Transverse colon (tissue), 4 donors: ENCODE data around the gene PDE4D. TPM values are rescaled to one million over a fixed set of nuclear protein-coding genes. Genes with fewer than 3 reads are reported as not detected.
"Not testable (repeated sequence)": the region's sequence is repeated elsewhere in the genome, so short reads cannot be mapped to it uniquely, and the experiment has no call there.

Experiments used
- DNase-seq: peaks from one replicate; pipeline ENCODE4 v3.0.0-alpha.2; 2019
- H3K27ac ChIP-seq, 4 donors: fragments of 200-600 bp; sonication (generic); 2 replicates each; pipeline ENCODE4 v1.5.1; 2016 to 2018; ENCODE audit warnings: inconsistent platforms in 4 of 4
- H3K27me3 ChIP-seq: fragments of 200-600 bp; sonication (generic); 2 replicates; pipeline ENCODE4 v1.5.1; 2017; ENCODE audit warnings: inconsistent platforms
- H3K36me3 ChIP-seq, 4 donors: fragments of 200-600 bp; sonication (generic); 2 replicates each; pipeline ENCODE4 v1.5.1; 2017 to 2019; ENCODE audit warnings: inconsistent platforms in 4 of 4
- H3K4me1 ChIP-seq, 4 donors: fragments of 200-600 bp; sonication (generic); 2 replicates each; pipeline ENCODE4 v1.5.1; 2017 to 2020; ENCODE audit warnings: inconsistent platforms in 4 of 4
- H3K4me3 ChIP-seq, 4 donors: fragments of 200-600 bp; sonication (generic); 1 replicate in 1 of 4; 2 replicates in 3 of 4; pipeline versions ENCODE4 v1.5.1 to v1.6.1; 2017 to 2019; ENCODE audit warnings: inconsistent platforms in 4 of 4
- H3K9me3 ChIP-seq, 2 donors: fragments of 200-600 bp; sonication (generic); 2 replicates each; pipeline ENCODE4 v1.5.1; 2017 to 2019; ENCODE audit warnings: inconsistent platforms in 2 of 2
- EP300 ChIP-seq: sonication (generic); formaldehyde crosslinking; IDR thresholded peaks from one replicate; pipeline ENCODE4 v1.6.1; 2017; ENCODE audit warnings: antibody characterized with exemption, low read depth
- POLR2A ChIP-seq: fragments of 450-650 bp; IDR thresholded peaks from one replicate; pipeline ENCODE4 v1.6.1; 2016; ENCODE audit warnings: antibody characterized with exemption, mild to moderate bottlenecking, moderate library complexity
- POLR2AphosphoS5 ChIP-seq, 3 donors: sonication (generic); formaldehyde crosslinking; IDR thresholded peaks; one replicate each; pipeline ENCODE4 v1.6.1; 2016; ENCODE audit warnings: antibody characterized with exemption in 3 of 3
- WGBS, 2 donors: methylation state at CpG; one replicate each; pipeline ENCODE4 v1.1.5; 2018; ENCODE audit warnings: low coverage in 1 of 2; 5-methylcytosine and 5-hydroxymethylcytosine counted together
- in situ Hi-C, 4 donors: fragments of 200-750 bp; cut with MboI; loops; one replicate each; pipeline versions ENCODE4 v1.15.0 to v1.15.1; 2017; ENCODE audit warnings: low sequenced_read_pairs in 3 of 4, low pct_ligation_motif_present in 1 of 4, low pct_unique_long_range_greater_than_20kb in 1 of 4
- intact Hi-C: fragments of 100-400 bp; cut with DNase I; formaldehyde crosslinking; loops from one replicate; pipeline ENCODE4 v1.15.1; 2023; ENCODE audit warnings: low total_unique reads
- total RNA-seq, 4 donors: library from RNA; depleted of rRNA; stranded (reverse); fragments of >200 nt; gene quantifications; one replicate each; pipeline ENCODE4 v1.1.0, GENCODE V29; 2016
- TF ChIP-seq, protein P1 (sequence below), 5 experiments: fragments of 200-600 bp in 3 of 5; fragments of 450-650 bp in 2 of 5; sonication (generic) in 3 of 5; IDR thresholded peaks; 1 replicate in 2 of 5; 2 replicates in 3 of 5; pipeline ENCODE4 v1.5.1; 2016 to 2017; ENCODE audit warnings: antibody characterized with exemption in 5 of 5, inconsistent platforms in 3 of 5, mild to moderate bottlenecking in 2 of 5, moderate library complexity in 1 of 5

PDE4D gene
- total RNA-seq, 4 donors from 2014 or later, result 47.0 to 302 (median 73.6) TPM

DNA sequence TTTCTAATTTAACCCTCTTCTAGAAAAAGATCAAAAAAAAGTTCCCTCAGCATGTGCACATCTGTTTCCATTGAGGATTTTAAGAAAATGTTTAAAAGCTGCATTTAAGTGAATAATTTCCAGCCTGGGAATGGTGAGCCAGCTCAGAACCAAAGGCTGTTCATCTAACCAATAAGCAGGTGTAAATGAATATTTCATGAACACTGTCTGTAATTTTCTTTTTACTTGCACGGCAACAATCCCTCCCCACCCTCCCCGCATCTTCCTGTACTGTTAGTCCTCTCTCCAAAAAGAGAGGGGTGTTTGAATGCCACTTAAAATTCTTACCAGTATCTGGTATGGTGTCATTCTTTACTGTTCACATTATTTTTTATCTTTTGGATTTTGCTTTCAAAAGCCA is 425.6 kb downstream of the PDE4D start:
- in situ Hi-C loops, result no loop called here
- no peak for DNase-seq
- H3K36me3 ChIP-seq, result no peaks in the 10 kb centered on the region
- TF ChIP-seq, protein P1, sequence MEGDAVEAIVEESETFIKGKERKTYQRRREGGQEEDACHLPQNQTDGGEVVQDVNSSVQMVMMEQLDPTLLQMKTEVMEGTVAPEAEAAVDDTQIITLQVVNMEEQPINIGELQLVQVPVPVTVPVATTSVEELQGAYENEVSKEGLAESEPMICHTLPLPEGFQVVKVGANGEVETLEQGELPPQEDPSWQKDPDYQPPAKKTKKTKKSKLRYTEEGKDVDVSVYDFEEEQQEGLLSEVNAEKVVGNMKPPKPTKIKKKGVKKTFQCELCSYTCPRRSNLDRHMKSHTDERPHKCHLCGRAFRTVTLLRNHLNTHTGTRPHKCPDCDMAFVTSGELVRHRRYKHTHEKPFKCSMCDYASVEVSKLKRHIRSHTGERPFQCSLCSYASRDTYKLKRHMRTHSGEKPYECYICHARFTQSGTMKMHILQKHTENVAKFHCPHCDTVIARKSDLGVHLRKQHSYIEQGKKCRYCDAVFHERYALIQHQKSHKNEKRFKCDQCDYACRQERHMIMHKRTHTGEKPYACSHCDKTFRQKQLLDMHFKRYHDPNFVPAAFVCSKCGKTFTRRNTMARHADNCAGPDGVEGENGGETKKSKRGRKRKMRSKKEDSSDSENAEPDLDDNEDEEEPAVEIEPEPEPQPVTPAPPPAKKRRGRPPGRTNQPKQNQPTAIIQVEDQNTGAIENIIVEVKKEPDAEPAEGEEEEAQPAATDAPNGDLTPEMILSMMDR (IDR thresholded peaks at IDR 0.05), result no peak
- TF ChIP-seq POLR2AphosphoS5 (IDR thresholded peaks at IDR 0.05), result no peak
- TF ChIP-seq POLR2A, result no peak
- no peak for TF ChIP-seq EP300
- no peaks in the 10 kb centered on the region for H3K27me3 ChIP-seq
- H3K4me3 ChIP-seq, result no peak overlapping the region
- whole genome bisulfite sequencing, 2 donors, result 84 to 94% methylated on average over 2 of the region's 2 CpGs
- H3K4me1 ChIP-seq, result peaks cover 0 to 8% (median 3%) of the 10 kb centered on the region in 4 donors
- no peaks in the 10 kb centered on the region for H3K9me3 ChIP-seq
- H3K27ac ChIP-seq, result no peak overlapping the region
- intact Hi-C loops, result no loop called here

DNA sequence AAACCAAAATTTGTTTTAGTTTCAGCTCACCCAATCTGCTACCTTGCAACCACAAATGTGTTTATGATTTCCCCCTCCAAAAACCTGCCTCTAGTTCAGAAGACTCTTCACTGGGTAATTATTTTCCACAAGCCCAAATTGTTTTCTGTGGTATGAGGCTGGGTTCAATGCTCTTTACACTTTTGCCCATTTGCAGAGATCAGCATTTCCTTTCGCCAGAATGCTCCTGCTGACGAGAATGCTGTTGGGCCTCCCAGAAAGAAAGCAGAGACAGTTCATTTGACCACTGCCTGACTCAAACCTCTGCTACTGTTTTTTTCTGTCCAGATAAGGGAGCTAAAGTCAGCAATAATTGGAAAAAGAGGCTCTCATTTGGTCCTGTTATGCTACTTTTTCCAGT is 427.3 kb downstream of the PDE4D start:
- TF ChIP-seq, protein P1 (IDR thresholded peaks at IDR 0.05), result no peak
- TF ChIP-seq POLR2AphosphoS5 (IDR thresholded peaks at IDR 0.05) (no peak), EP300 (no peak), POLR2A (no peak)
- intact Hi-C loops (no loop called here), in situ Hi-C loops (no loop called here)
- Histone ChIP-seq H3K4me3 (no peak overlapping the region), H3K27me3 (no peaks in the 10 kb centered on the region), H3K9me3 (no peaks in the 10 kb centered on the region), H3K36me3 (no peaks in the 10 kb centered on the region), H3K4me1 (no peaks in the 10 kb centered on the region), H3K27ac (no peak overlapping the region)
- no peak for DNase-seq
- WGBS, 2 donors, result 73 to 82% methylated on average over 2 of the region's 2 CpGs

DNA sequence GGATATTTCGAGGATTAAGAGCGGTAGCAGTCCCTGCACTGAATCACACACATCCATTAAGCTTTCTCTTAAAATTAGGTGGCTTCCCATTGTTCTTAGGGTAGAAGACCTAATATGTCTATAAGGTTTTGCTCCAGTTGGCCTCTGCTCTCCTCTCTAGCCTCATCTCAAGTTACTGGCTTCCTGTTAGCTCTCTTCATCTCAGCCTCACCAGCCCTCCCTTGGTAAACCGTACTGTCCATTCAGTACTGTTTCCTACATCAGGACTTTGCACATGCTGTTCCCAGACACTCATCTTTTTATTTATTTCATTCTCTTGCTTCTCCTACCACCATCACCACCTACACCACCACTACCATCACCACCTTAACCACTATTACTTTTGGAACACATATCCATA is 428.6 kb downstream of the PDE4D start:
- intact Hi-C loops, result no loop called here
- H3K27me3 ChIP-seq, result no peaks in the 10 kb centered on the region
- no peak overlapping the region for H3K27ac ChIP-seq
- in situ Hi-C loops, result no loop called here
- no peaks in the 10 kb centered on the region for H3K36me3 ChIP-seq
- H3K4me1 ChIP-seq, result no peaks in the 10 kb centered on the region
- 92 to 93% methylated on average over 2 to 3 of the region's 3 CpGs for WGBS, 2 donors
- no peak for TF ChIP-seq POLR2A
- TF ChIP-seq, protein P1 (IDR thresholded peaks at IDR 0.05), result no peak
- TF ChIP-seq POLR2AphosphoS5 (IDR thresholded peaks at IDR 0.05), result no peak
- TF ChIP-seq EP300, result no peak
- no peak overlapping the region for H3K4me3 ChIP-seq
- DNase-seq, result no peak
- H3K9me3 ChIP-seq, result no peaks in the 10 kb centered on the region

- H3K4me1 ChIP-seq, intact Hi-C loops, H3K27me3 ChIP-seq, H3K4me3 ChIP-seq, H3K9me3 ChIP-seq, H3K27ac ChIP-seq, in situ Hi-C loops, DNase-seq, H3K36me3 ChIP-seq: not testable (repeated sequence)
- WGBS, 2 donors, result 76% methylated on average over 2 to 3 of the region's 4 CpGs
These were observed 429.8 kb downstream of the PDE4D start for GRCh38 chr5:59463618-59464166.

DNA sequence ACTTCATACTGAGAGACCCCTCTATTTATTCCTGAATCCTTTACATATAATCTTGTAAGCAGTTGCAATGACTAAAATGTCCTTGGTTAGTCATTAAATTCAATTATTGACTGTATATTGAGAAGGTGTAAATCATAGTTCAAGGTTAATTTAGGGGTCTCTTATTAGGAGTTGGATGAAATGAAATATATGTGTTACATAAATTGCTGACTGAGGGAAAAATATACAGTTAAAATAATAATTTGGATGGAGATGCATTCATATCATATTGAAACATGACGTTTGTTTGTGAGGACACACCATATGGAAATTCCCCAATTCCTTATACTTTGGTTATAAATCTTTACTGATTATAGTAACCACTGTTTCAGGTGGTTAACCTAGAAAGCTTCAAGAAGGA is 430.6 kb downstream of the PDE4D start:
- Histone ChIP-seq H3K4me1 (no peaks in the 10 kb centered on the region), H3K36me3 (no peaks in the 10 kb centered on the region), H3K4me3 (no peak overlapping the region), H3K27me3 (no peaks in the 10 kb centered on the region), H3K9me3 (no peaks in the 10 kb centered on the region), H3K27ac (no peak overlapping the region)
- intact Hi-C loops, result no loop called here
- 61 to 77% methylated on average over 1 of the region's 1 CpG for WGBS, 2 donors
- in situ Hi-C loops, result no loop called here
- TF ChIP-seq, protein P1 (IDR thresholded peaks at IDR 0.05), result no peak
- TF ChIP-seq EP300, result no peak
- no peak for DNase-seq
